ENCODE results near the gene SEPTIN12.
"Not testable (repeated sequence)": the region's sequence is repeated elsewhere in the genome, so short reads cannot be mapped to it uniquely, and the experiment has no call there.

SEPTIN12 gene

GRCh38 chr16:4752351-4753100 lies 35.6 kb downstream of the SEPTIN12 start:
- DNase-seq: no peak

DNA sequence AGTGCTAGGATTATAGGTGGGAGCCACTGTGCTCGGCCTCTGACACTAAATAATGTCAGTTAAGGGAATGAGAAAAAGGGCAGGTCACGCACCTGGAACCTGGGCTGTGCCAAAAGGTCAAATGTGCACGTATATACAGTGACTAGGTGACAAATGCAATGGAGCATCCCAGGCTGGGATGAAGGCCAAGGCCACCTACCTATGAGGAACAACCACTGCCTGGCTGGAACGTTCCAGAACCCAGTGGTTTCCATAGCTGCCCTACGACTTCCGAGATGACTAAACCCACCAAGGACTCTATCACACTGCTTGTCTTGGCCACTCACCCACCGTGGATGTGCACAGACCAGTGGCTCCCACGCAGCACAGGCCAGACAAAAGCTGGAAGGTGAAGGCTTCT lies 37.2 kb downstream of the SEPTIN12 start:
- DNase-seq: no peak

- no peak for DNase-seq
Measured at GRCh38 chr16:4749700-4750257, 38.4 kb downstream of the SEPTIN12 start.

DNA sequence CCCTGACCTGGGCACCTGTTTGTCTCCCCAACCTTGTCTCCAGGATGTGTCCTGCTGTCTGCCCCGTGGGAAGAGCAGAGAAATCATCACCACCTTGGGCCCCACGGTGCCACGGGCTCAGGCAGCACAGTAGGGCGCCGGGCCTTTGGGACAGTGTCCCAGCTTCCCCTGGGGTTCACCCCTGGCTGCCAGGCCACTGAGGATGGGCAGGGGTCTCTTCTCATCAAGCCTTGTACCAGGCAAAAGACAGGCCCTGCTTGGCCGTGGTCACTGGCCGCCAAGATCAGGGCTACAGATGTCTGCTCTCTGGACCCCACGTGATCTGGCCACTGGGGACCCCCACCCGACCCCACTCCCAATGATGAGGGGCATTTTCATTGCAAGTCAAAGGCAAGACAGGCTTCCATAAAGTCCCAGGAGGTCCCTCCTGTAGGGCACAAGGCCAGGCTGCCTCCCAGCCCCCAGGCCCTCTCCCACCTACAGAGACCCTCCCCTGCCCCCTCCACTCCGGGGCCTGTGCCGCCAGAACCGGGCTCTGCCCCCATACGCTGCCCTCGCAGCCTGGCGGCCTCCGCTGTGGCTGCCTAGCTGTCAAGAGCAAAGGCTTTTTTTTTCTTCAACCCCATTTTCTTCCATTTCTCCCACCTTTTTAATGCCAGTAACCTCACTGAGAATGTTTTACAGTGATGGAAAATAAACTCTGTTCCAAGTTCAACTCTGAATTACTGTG lies 39.3 kb downstream of the SEPTIN12 start:
- DNase-seq: no peak

DNA sequence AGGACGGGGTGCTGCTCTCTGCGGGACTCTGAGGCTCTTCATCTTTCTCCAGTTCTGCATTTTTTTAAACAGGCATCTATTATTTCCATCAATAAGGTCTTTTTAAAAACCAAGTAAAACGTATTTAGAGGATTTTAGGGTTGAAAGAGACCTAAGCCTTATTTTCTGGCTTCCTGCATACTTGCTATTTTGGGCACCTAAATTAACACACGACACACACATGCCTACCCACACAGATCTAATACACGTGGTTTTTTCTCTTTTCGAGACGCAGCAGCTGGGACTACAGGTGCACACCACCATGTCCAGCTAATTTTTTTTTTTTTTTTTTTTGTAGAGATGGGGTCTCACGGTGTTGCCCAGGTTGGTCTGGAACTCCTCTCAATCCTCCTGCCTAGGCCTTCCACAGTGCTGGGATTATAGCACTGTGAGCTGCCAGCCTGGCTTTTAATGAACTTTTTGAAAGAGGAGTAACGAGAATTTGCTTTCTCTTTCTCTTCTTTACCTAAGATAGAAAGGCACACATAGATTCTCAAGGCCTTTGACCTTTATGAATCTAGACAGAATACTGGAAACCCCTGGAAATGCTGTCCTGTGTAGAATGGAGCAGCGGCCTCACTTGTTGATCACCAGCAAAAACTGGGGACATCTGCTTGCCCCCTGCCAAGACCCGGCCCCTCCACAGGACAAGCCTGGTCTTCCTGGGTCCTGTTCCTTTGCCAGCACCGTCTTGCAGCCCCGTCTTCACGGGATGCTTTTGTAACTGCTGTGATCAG lies 40.1 kb downstream of the SEPTIN12 start:
- DNase-seq: no peak

- no peak for DNase-seq
Measured at GRCh38 chr16:4746991-4747574, 41.1 kb downstream of the SEPTIN12 start.

GRCh38 chr16:4746215-4746614 lies 41.9 kb downstream of the SEPTIN12 start:
- no peak for DNase-seq

- DNase-seq: no peak
Measured at GRCh38 chr16:4745274-4745569, 42.9 kb downstream of the SEPTIN12 start.

DNA sequence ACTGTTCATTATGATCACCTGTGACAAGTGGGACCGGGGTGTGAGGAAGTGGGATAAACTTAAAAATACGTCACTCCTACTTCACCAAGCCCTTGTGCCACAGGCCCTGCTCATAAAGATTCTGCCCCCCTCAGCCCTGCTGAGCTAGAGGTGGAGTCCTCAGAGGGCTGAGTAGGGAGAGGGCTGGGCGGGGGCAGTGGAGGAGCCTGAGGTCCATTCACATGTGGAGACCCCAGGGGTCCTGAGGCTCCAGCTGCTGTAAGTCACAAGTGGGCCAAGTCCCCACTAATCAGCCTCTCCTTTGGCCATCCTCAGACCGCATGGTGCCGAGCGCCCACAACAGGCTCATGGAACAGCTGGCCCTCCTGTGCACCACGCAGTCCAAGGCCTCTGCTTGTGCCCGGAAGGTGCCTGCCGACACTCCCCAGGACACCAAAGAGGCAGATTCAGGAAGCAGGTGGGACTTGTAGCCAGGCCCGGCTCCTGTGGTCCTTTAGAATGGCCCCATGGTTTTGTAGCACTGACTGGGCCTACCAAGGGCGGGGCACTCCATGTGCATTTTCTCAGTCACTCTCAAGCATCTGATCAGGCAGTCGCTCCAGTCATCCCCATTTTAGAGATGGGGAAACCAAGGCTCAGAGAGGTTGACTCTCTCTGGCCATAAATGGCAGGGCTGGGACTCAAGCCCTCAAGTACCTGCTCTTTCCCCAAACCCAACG lies 43.4 kb downstream of the SEPTIN12 start:
- no peak for DNase-seq

GRCh38 chr16:4743226-4743878 lies 44.8 kb downstream of the SEPTIN12 start:
- DNase-seq: no peak

DNA sequence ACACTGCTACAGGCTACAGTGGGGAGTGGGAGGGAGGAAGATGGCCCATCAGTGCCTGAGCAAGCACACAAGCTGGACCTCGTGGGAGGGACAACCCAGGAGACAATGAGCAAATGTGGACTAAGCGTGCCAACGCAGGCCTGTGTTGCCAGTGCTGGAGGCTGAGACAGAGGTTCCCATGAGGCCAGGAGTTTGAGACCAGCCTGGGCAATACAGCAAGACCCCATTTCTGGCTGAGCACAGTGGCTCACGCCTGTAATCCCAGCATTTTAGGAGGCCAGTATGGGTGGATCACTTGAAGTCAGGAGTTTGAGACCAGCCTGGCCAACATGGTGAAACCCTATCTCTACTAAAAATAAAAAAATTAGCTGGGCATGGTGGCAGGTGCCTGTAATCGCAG lies 49.8 kb downstream of the SEPTIN12 start:
- DNase-seq: not testable (repeated sequence)

- DNase-seq: no peak
Measured at GRCh38 chr16:4737545-4737944, 50.6 kb downstream of the SEPTIN12 start.

GRCh38 chr16:4736546-4736945 lies 51.6 kb downstream of the SEPTIN12 start:
- DNase-seq: no peak

DNA sequence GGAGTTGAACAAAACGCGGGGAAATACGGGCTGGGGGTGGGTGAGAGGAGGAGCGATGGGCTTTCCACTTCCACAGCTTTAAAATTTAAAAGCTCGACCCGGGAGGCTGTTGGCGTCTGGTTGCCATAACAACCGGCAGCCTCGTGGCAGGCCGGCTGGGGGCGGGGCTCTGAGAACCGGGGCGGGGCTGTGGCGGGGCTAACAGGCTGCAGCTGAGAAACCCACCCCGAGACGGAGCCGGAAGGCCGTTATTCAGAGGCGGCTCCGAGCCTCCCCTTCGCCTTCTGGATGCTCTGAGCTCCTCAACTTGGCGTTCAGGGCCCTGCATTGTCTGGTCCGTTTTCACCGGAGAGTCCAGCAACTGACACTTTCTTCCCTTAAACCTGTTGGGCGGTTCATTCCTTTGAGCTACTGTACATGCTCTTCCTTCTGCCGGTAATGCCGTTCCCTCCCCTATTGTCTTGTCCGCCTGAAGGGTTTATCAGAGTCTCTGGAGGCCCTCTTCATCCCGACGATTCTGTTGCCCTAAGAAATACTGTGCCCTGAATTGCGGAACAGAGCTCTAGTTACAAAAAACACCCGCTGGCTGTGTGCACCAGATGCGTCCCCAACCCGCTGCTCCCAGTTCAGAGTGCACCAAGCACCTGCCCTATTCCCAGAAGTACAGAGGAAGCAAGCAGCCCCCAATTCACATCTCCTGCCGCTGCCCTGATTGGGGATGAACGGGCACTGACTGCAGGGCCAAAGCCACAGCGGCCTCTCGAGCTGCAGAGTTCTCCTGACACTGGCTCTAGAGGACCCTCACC lies 53.2 kb downstream of the SEPTIN12 start:
- peak; percentile 94 for DNase-seq

DNA sequence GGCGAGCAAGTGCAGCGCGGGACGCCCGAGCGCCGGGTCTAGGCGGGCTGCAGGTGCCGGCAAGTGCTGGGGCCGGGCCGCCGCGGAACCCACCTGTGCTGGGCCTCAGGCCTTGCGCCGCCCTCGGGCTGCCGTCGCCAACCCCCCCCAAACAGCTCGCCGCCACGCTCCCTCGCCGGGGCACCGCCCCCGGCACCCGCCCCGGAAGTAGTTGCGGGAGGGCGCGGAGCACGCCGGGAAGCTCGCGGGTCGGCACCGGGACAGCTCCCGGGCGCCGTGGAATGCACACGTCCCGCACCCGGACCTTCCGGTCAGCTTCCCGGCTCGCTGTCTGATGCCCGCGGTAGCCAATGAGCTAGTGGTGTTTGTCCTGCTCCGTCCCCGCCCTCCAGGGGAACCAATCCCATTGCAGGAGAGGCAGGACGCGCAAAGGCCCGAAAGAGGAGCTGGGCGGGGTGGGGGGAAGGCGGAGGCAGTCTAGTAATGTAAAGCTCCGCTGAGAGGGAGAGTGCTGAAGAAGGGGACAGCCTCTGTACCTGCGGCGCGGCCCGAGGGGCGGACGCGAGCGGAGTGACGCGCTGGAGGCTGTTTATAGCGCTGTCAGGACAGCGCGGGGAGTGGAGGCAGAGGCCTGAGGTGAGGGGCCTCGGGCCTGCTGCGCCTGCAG lies 53.9 kb downstream of the SEPTIN12 start, which contains the start of the genes ANKS3 and DNAAF8:
ANKS3 (minus strand) TSS at position 209 of the 667 bp plus-strand sequence. CDS start 4,122 bp downstream, outside the sequence.
DNAAF8 (plus strand) TSS at position 475 of the 667 bp plus-strand sequence. CDS start 1,978 bp downstream, outside the sequence.
- DNase-seq: peak; percentile 80

- DNase-seq: no peak
Measured at GRCh38 chr16:4733747-4734062, 54.4 kb downstream of the SEPTIN12 start.

DNA sequence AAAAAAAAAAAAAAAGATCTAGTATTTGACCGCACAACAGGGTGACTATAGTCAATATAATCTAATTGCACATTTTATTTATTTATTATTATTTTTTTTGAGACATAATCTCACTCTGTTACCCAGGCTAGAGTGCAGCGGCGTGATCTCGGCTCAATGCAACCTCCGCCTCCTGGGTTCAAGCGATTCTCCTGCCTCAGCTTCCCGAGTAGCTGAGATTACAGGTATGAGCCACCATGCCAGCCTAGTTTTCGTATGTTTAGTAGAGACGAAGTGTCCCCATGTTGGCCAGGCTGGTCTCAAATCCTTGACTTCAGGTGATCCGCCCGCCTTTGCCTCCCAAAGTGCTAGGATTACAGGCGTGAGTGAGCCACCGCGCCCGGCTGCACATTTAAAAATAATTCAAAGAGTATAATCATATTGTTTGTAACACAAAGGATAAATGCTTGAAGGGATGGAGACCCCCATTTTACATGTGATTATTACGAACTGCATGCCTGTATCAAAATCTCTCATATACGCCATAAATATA lies 54.9 kb downstream of the SEPTIN12 start:
- no peak for DNase-seq

DNA sequence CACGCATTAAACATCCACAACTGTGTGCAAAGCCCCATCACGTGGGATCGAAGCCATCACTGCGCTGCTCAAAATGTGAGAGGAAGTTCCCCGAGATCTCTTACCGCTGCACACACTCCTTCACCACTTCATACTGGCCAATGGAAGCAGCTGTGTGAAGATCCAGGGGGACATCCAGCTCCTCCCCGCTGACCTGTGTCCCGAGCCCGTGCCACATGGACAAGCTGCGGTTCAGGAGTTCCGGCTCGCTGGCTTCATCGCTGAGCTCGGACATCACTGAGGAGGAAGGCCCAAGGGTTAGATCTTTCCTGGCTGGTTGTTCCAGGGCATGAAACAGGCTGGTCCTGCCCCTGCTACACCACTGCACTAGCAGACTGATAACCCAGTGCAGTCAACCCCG lies 58.3 kb downstream of the SEPTIN12 start:
- no peak for DNase-seq

- no peak for DNase-seq
Measured at GRCh38 chr16:4728676-4729075, 59.5 kb downstream of the SEPTIN12 start.

Measured in CD4-positive, alpha-beta T cell treated with Interleukin-10 for 1 hour (primary cell).